HG03108 (cell line): Measurements from ENCODE around the gene KDM4B.

Source experiments
- ATAC-seq: cut with Tn5 transposase; IDR thresholded peaks from one replicate; pipeline ENCODE4 v1.9.1; 2021; ENCODE audit warnings: moderate library complexity; ENCODE audit not compliant: unreplicated experiment

The KDM4B gene

GRCh38 chr19:5048727-5049553, 80.0 kb downstream of the KDM4B start:
- ATAC-seq: no peak

GRCh38 chr19:5049561-5049960, 80.6 kb downstream of the KDM4B start:
- ATAC-seq: no peak

- no peak for ATAC-seq
Measured at GRCh38 chr19:5050067-5050656, 81.2 kb downstream of the KDM4B start.

GRCh38 chr19:5050905-5051304, 82.0 kb downstream of the KDM4B start:
- ATAC-seq: no peak

GRCh38 chr19:5051619-5052018, 82.7 kb downstream of the KDM4B start:
- ATAC-seq: no peak

- no peak for ATAC-seq
Measured at GRCh38 chr19:5052515-5052914, 83.6 kb downstream of the KDM4B start.

- no peak for ATAC-seq
Measured at GRCh38 chr19:5052945-5053485, 84.1 kb downstream of the KDM4B start.

GRCh38 chr19:5053661-5054060, 84.7 kb downstream of the KDM4B start:
- ATAC-seq: no peak

- ATAC-seq: no peak
Measured at GRCh38 chr19:5054551-5055456, 85.9 kb downstream of the KDM4B start.

GRCh38 chr19:5055457-5055776, 86.5 kb downstream of the KDM4B start:
- no peak for ATAC-seq

- ATAC-seq: no peak
Measured at GRCh38 chr19:5057860-5058259, 88.9 kb downstream of the KDM4B start.

- no peak for ATAC-seq
Measured at GRCh38 chr19:5058521-5059212, 89.8 kb downstream of the KDM4B start.

- ATAC-seq: no peak
Measured at GRCh38 chr19:5059213-5059574, 90.3 kb downstream of the KDM4B start.

- no peak for ATAC-seq
Measured at GRCh38 chr19:5059793-5060192, 90.9 kb downstream of the KDM4B start.

- ATAC-seq: no peak
Measured at GRCh38 chr19:5062195-5062594, 93.3 kb downstream of the KDM4B start.

- no peak for ATAC-seq
Measured at GRCh38 chr19:5062799-5063198, 93.9 kb downstream of the KDM4B start.

- no peak for ATAC-seq
Measured at GRCh38 chr19:5063873-5064645, 95.1 kb downstream of the KDM4B start.

GRCh38 chr19:5064896-5065295, 96.0 kb downstream of the KDM4B start:
- no peak for ATAC-seq

- no peak for ATAC-seq
Measured at GRCh38 chr19:5065663-5066093, 96.8 kb downstream of the KDM4B start.

- ATAC-seq: no peak
Measured at GRCh38 chr19:5066768-5067167, 97.9 kb downstream of the KDM4B start.
